SJSA1 (cell line): ENCODE measurements around the gene NRXN3. TPM values are rescaled to one million over a fixed set of nuclear protein-coding genes. Genes with fewer than 3 reads are reported as not detected.

ENCODE experiments used
- DNase-seq, 2 experiments: peaks; one replicate each; pipeline ENCODE4 v3.0.0-alpha.2; 2015 to 2020; ENCODE audit warnings: low spot score in 2 of 2, low read depth in 1 of 2
- H3K27ac ChIP-seq: fragments of 250-450 bp; sonication (Bioruptor Pico); 2 replicates; pipeline ENCODE4 v1.5.1; 2020; ENCODE audit warnings: mild to moderate bottlenecking, moderate library complexity
- H3K27me3 ChIP-seq: fragments of 250-450 bp; sonication (Bioruptor Pico); replicated peaks from 2 replicates; pipeline ENCODE4 v1.5.1; 2020; ENCODE audit warnings: mild to moderate bottlenecking, moderate library complexity
- H3K36me3 ChIP-seq: fragments of 250-450 bp; sonication (Bioruptor Pico); 2 replicates; pipeline ENCODE4 v1.5.1; 2020; ENCODE audit warnings: mild to moderate bottlenecking
- H3K4me1 ChIP-seq: fragments of 250-450 bp; sonication (Bioruptor Pico); replicated peaks from 2 replicates; pipeline ENCODE4 v1.6.1; 2021; ENCODE audit warnings: mild to moderate bottlenecking
- H3K4me3 ChIP-seq: fragments of 250-450 bp; sonication (Bioruptor Pico); 2 replicates; pipeline ENCODE4 v1.5.1; 2020; ENCODE audit warnings: mild to moderate bottlenecking
- H3K9me3 ChIP-seq: fragments of 250-450 bp; sonication (Bioruptor Pico); replicated peaks from 2 replicates; pipeline ENCODE4 v1.5.1; 2020; ENCODE audit warnings: mild to moderate bottlenecking
- total RNA-seq: library from RNA; depleted of rRNA; stranded (reverse); fragments of >200 nt; shearing (Covaris generic); gene quantifications from 2 replicates; pipeline ENCODE4 v1.2.3, GENCODE V29; 2014

The NRXN3 gene
- total RNA-seq, 1 experiment from 2014 or later = 1.0 TPM

DNA sequence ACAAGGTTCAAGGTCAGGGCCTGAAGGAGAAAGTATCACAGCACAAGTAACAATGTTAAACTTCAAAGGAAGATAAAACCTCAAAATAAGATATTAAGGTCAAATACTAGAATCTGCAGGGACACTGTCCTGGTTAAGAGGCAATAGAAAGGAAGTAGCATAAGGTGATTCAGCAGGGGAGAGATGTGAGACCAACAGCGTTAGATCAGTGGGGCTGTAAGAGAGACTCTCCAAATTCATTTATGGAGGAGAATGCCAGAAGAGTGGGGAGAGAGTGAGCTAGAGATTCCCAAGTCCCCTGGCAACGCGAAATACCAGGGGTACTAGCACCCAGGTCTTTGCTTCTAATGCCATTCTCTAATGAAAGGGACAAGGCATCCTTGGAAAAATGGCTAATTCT lies 1430.2 kb downstream of the NRXN3 start:
- H3K36me3 ChIP-seq = no peaks in the 10 kb centered on the region
- no peak overlapping the region for H3K27ac ChIP-seq
- no peaks in the 10 kb centered on the region for H3K27me3 ChIP-seq
- DNase-seq = no peak
- H3K4me3 ChIP-seq = no peak overlapping the region
- peaks cover 20% of the 10 kb centered on the region for H3K4me1 ChIP-seq
- H3K9me3 ChIP-seq = no peaks in the 10 kb centered on the region

DNA sequence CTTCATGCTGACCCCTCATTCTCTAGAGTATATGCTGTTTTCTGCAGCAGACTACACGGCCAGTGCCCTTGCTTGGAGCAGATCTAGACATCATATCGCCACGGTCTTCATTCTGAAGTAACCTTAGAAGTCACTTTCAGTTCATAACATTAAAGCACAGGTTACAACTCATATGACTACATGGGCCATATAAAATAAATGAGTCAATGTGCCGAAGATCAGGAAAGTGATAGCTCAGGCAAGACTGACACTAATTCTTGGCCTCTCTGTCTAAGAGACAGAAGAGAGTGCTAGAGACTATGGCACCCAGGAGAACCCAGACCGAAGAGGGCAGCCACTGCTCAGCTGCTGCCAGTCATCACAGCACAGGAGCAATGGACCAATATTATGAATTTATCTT lies 1431.4 kb downstream of the NRXN3 start:
- Histone ChIP-seq H3K27ac (no peak overlapping the region), H3K4me3 (no peak overlapping the region), H3K9me3 (no peaks in the 10 kb centered on the region), H3K4me1 (peaks cover 13% of the 10 kb centered on the region), H3K27me3 (no peaks in the 10 kb centered on the region), H3K36me3 (no peaks in the 10 kb centered on the region)
- DNase-seq = no peak

DNA sequence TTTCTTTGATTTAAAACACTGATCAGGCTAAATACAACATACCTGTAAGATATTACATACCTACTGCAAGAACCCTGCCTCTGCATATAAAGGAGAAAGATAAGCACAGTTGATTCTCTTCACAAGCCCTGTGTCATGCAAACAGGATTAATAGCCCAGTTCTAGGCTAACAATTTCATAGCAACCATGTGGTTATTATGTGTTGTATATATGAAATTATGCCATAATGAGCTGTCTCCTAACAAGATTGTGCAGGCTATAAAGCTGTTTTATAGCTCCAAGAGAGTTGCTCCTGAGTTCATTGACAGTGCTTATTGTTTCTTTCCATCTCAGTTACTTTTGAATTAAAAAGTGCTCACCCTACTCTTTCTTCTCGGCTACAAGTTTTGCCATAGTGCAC lies 1431.9 kb downstream of the NRXN3 start:
- no peak overlapping the region for H3K4me3 ChIP-seq
- peaks cover 8% of the 10 kb centered on the region for H3K4me1 ChIP-seq
- no peaks in the 10 kb centered on the region for H3K36me3 ChIP-seq
- DNase-seq = no peak
- H3K9me3 ChIP-seq = no peaks in the 10 kb centered on the region
- no peaks in the 10 kb centered on the region for H3K27me3 ChIP-seq
- no peak overlapping the region for H3K27ac ChIP-seq

DNA sequence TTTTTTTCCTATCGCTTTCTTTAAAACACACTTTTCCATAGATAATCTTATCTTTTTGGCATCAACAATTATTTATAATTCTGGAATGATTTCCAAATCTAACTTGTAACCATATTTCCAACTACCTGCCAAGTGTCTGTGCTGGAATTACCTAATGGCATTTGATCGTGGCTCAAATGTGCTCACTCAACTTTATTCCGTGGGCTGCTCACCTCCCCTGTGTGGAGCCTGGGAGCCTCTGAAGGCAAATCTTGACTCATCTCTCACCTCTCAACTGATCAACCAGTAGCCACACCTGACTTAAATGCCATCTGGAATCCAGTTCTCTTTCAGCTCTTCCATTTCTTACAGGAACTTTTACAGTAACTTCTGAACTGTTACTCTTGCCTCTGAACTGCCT lies 1432.6 kb downstream of the NRXN3 start:
- Histone ChIP-seq H3K9me3 (no peaks in the 10 kb centered on the region), H3K4me1 (peaks cover 1% of the 10 kb centered on the region; the same call in 1 of the 2 replicates), H3K27ac (no peak overlapping the region), H3K4me3 (no peak overlapping the region), H3K36me3 (no peaks in the 10 kb centered on the region), H3K27me3 (no peaks in the 10 kb centered on the region)
- no peak for DNase-seq

DNA sequence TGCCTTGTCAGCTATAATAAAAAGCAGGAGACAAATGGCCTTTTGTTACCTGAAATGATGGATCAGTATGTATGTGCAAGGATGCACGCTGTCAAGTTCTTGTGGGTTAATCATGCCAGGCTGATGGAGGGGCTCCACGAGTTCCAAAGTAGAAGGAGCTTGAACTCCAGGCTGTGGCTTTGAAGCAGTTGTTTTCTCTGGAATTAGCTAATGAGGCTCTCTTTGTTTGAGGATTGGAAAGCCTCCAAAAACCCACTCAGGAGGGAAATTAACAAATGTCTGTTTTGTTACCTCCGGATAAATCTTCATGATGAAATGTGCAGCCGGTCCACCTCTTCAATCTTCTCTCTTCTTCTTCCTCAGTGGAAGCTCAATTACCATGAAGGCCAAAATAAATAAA lies 1435.7 kb downstream of the NRXN3 start:
- DNase-seq = no peak

DNA sequence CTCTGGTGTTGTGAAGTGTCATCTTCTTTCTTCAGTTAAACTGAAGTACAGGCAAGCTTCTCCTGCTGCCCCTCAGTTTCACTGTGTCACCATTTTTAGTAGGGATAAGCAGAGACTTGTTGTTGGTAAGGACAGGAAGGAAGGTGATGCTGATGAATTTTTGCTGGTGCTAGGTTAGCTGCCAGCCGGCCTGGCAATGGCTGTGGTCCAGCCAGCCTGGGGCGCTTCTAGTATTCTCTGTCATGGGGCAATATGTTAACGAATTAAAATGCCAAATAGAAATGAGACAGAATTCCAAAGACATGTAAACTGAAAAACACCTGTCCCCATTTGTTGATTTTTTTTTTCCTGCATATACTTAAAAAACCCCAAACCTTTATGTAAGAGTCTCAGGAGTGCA lies 1438.3 kb downstream of the NRXN3 start:
- no peak for DNase-seq
- H3K27me3 ChIP-seq = no peaks in the 10 kb centered on the region
- no peaks in the 10 kb centered on the region for H3K4me1 ChIP-seq
- H3K4me3 ChIP-seq = no peak overlapping the region
- H3K27ac ChIP-seq = no peak overlapping the region
- no peaks in the 10 kb centered on the region for H3K36me3 ChIP-seq
- H3K9me3 ChIP-seq = no peaks in the 10 kb centered on the region

More for the DNA sequence above, 1435.7 kb downstream of the NRXN3 start:
- H3K4me3 ChIP-seq = no peak overlapping the region
- H3K4me1 ChIP-seq = no peaks in the 10 kb centered on the region
- H3K27ac ChIP-seq = no peak overlapping the region
- no peaks in the 10 kb centered on the region for H3K36me3 ChIP-seq
- no peaks in the 10 kb centered on the region for H3K27me3 ChIP-seq
- no peaks in the 10 kb centered on the region for H3K9me3 ChIP-seq

DNA sequence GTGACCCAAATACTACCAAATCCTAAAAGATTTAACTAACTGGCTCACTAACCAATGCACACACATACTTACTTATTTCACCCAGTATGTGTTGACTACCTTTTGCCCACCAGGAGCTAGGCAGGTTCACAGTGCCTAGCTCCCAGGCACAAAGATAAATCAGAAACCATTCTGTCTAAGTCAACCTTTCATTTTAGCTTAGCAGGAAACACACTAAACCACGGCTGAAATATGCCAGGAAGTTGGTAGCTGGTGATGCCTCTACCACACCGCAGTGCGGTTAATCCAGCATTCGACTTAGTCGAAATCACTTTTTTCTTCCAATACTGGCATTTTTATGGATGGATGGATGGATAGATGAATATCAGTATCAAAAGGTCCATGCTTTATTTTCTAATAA lies 1443.5 kb downstream of the NRXN3 start:
- no peak for DNase-seq
- H3K4me3 ChIP-seq = no peak overlapping the region
- H3K9me3 ChIP-seq = no peaks in the 10 kb centered on the region
- no peaks in the 10 kb centered on the region for H3K36me3 ChIP-seq
- H3K27ac ChIP-seq = no peak overlapping the region
- H3K27me3 ChIP-seq = no peaks in the 10 kb centered on the region
- H3K4me1 ChIP-seq = no peaks in the 10 kb centered on the region

DNA sequence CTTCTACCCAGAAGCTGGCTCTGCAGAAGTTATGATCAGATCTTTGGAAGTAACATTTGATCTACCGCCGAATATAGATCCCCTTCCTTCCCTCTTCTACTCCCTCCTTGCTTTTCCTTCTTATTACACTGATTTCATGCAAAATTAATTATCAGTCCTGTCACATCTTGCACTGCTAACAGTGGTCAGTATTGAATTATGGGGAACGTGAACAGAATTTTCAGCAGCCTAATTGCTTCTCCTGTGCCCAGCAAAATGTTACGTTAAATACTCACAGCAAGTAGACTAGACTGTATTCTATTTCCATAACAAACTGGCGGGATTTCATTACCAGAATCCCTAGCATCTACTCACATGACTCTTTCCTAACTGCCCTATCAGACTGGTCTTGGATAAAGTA lies 1444.3 kb downstream of the NRXN3 start:
- no peak overlapping the region for H3K27ac ChIP-seq
- DNase-seq = no peak
- no peaks in the 10 kb centered on the region for H3K4me1 ChIP-seq
- no peak overlapping the region for H3K4me3 ChIP-seq
- H3K27me3 ChIP-seq = no peaks in the 10 kb centered on the region
- H3K36me3 ChIP-seq = no peaks in the 10 kb centered on the region
- H3K9me3 ChIP-seq = no peaks in the 10 kb centered on the region

DNA sequence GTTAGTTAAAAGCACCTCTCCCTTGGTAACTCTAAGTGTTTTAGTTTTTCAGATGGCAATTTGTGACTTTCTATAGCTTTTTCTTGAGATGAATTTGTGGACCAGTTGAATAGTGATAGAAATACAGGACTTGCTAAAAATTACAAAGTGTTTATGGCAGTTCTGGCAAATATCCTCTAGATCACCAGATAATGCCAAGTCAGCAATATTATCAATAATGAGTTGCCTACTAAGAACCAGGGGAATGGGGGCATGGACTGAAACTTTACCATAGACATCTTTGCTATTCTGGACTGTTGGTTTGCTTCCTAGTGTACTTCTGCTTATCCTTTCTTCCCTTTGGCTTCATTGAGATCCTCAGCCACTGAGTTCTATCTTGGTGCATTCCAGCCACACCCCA lies 1456.9 kb downstream of the NRXN3 start:
- no peaks in the 10 kb centered on the region for H3K27me3 ChIP-seq
- no peak overlapping the region for H3K27ac ChIP-seq
- no peak overlapping the region for H3K4me3 ChIP-seq
- no peaks in the 10 kb centered on the region for H3K4me1 ChIP-seq
- DNase-seq = no peak
- H3K36me3 ChIP-seq = no peaks in the 10 kb centered on the region
- H3K9me3 ChIP-seq = no peaks in the 10 kb centered on the region

DNA sequence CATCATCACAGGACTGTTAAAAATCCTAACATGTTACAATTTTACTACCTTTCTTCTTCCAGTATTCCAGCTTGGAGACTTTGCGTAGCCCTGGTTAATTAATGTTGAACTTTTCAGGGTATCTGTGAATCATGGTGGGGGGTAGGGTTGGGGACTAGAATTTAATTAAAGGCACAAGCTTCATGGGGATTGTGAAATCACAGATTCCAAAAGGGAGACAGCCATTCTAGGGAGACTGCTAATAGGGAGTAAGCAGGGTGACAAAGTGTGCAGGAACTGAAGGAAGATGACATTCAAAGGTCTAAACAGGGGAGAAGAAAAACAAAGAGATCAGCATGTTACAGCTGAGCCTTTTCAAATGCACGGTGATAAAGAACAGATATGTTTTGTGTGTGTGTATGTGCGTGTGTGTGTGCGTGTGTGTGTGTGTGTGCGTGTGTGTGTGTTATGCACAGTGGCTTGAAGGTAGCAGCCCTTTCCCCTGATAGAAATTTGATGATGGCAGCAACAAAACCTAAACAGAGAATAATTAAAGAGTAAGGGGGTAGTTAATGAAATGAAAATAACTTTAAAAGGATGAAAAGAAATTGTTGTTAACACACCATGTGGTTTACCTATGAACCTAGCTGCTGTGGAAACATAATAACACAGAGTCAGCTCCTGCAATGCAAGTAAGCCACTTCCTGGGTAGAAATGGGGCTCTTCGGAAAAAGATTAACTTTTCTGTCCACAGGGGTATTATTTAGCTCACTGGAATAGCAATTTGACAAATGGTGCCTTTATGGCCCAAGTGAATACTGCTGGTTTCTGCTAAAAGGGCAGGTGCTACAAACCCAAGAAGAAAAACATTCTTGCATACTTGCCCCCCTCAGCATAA lies 1459.5 kb downstream of the NRXN3 start:
- no peak for DNase-seq
- Histone ChIP-seq H3K9me3 (no peaks in the 10 kb centered on the region), H3K36me3 (no peaks in the 10 kb centered on the region)

DNA sequence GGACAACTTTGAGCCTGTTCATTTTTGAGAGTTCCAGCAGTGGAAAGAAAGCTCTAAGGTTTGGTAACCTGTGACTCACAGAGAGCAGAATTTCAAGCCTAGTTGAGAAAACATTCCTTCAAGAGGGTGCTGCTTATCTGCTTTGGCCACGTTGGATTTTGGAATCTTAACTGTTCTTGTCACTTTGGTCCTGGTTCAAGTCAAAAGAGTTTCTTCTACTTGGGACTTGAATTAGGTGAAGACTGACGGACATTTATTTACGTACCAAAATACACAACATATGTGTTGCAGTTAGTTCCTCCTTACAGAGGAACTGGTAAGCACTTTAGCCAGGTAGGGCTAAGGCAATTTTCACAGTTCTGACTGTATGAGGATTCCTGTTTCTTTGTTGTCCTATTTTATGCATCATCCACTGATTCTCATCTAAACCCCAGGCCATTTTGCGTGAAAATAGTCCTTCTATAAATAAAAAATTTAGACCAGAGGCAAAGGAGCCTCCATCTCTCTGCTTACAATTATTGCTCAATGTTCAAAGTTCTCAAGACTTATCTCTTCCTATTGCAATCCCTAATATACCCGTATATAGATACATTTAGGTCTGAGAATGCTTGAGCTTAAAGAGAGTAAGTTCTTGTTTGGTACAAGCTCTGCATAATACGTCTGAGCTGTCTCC lies 1460.3 kb downstream of the NRXN3 start:
- Histone ChIP-seq H3K9me3 (no peaks in the 10 kb centered on the region), H3K4me1 (no peaks in the 10 kb centered on the region)
- DNase-seq = no peak

More for the DNA sequence above, 1459.5 kb downstream of the NRXN3 start:
- H3K4me1 ChIP-seq = no peaks in the 10 kb centered on the region
- no peak overlapping the region for H3K4me3 ChIP-seq
- no peak overlapping the region for H3K27ac ChIP-seq
- H3K27me3 ChIP-seq = no peaks in the 10 kb centered on the region

DNA sequence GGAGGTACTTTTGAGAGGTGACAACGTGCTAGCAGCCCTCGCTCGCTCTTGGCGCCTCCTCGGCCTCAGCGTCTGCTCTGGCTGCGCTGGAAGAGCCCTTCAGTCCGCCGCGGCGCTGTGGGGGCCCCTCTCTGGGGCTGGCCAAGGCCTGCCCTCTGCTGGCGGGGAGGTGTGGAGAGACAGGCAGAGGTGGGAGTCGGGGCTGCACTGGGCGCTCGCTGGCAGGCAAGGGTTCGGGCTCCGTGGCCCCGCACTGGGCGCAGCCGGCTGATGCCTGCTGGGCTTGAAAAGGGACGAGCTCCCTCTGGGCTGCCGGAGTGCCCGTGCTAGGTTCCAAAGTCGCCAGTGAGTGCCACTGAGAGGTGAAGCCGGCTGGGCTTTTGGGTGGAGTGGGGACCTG lies 1461.1 kb downstream of the NRXN3 start:
- Histone ChIP-seq H3K4me3 (no peak overlapping the region), H3K27me3 (no peaks in the 10 kb centered on the region), H3K36me3 (no peaks in the 10 kb centered on the region), H3K27ac (no peak overlapping the region), H3K9me3 (no peaks in the 10 kb centered on the region), H3K4me1 (no peaks in the 10 kb centered on the region)
- DNase-seq = no peak

More for the DNA sequence above, 1460.3 kb downstream of the NRXN3 start:
- Histone ChIP-seq H3K36me3 (no peaks in the 10 kb centered on the region), H3K27ac (no peak overlapping the region), H3K4me3 (no peak overlapping the region), H3K27me3 (no peaks in the 10 kb centered on the region)

DNA sequence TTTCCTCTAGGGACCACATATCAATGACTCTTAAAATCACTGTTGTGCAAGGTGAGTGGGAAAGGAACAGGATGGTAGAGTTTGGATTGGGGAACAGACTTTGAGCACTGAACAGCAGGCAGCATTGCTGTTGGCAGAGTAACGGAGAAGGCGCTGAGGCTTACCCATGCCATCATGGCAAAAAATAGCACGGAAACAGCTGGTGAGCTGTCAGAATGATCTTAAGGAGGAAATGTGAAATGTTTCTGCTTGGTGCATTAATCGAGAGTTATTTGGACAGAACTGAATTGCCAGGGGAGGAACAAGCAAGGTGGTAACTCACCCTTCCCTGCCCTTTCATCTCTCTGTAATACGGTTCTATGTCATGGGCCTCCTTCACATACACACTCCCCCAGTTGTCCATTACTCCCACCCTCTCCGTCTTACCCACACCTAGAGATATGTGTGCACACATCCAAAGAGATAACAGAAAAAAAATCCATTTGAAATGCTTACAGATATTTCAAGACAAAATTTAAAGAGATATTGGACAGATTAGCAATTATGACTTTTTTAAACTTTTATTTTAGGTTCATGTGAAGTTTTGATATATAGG lies 1468.6 kb downstream of the NRXN3 start:
- Histone ChIP-seq H3K36me3 (no peaks in the 10 kb centered on the region), H3K4me3 (no peak overlapping the region), H3K27ac (no peak overlapping the region), H3K27me3 (no peaks in the 10 kb centered on the region), H3K9me3 (no peaks in the 10 kb centered on the region), H3K4me1 (no peaks in the 10 kb centered on the region)
- no peak for DNase-seq

DNA sequence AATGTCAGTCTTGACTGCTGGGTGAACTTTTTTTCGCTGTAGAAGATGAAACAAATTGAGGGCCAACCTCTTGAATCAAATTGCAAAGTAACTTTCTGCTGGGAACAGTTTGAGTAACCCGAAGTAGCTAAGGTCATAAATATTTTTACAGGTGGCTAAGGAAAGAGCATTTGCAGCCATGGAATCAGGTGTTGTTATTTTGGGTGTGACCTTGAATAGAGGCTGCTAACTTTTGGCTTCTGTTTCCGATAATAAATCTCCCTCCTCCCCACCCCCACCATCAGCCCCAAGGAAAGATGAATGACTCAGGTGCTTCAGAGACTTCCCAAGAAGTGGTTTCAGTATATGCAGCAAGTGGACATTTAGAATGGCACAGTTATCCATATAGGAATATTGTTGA lies 1469.4 kb downstream of the NRXN3 start:
- H3K27ac ChIP-seq = no peak overlapping the region
- H3K4me3 ChIP-seq = no peak overlapping the region
- no peaks in the 10 kb centered on the region for H3K36me3 ChIP-seq
- no peaks in the 10 kb centered on the region for H3K4me1 ChIP-seq
- no peaks in the 10 kb centered on the region for H3K9me3 ChIP-seq
- DNase-seq = no peak
- no peaks in the 10 kb centered on the region for H3K27me3 ChIP-seq
